OCI-LY1 (cell line): ENCODE results near the gene FTO.

Experiments
- H2AFZ ChIP-seq: fragments of 200-600 bp; sonication (generic), shearing (Covaris generic); 2 replicates; pipeline ENCODE4 v1.6.0; 2014; ENCODE audit warnings: antibody characterized with exemption, mild to moderate bottlenecking, low read length
- H3F3A ChIP-seq: fragments of 200-600 bp; sonication (generic), shearing (Covaris generic); 2 replicates; pipeline ENCODE4 v1.6.0; 2014; ENCODE audit warnings: mild to moderate bottlenecking, antibody characterized with exemption, low read length, moderate library complexity; ENCODE audit not compliant: insufficient read depth
- H3K27ac ChIP-seq: fragments of 200-600 bp; sonication (generic); 2 replicates; pipeline ENCODE4 v1.5.1; 2014; ENCODE audit warnings: low read length, mixed run types, mild to moderate bottlenecking, low read depth; ENCODE audit not compliant: poor library complexity, severe bottlenecking
- H3K27me3 ChIP-seq: fragments of 200-600 bp; sonication (generic); 2 replicates; pipeline ENCODE4 v1.6.0; 2014; ENCODE audit warnings: antibody characterized with exemption, mild to moderate bottlenecking, low read length, moderate library complexity; ENCODE audit not compliant: insufficient read depth
- H3K36me3 ChIP-seq: fragments of 200-600 bp; sonication (generic); 2 replicates; pipeline ENCODE4 v1.6.1; 2014; ENCODE audit warnings: mild to moderate bottlenecking, antibody characterized with exemption, low read length, moderate library complexity, mixed read lengths; ENCODE audit not compliant: insufficient read depth
- H3K4me1 ChIP-seq: fragments of 200-600 bp; sonication (generic); 2 replicates; pipeline ENCODE4 v1.5.1; 2014; ENCODE audit warnings: mild to moderate bottlenecking, low read length, moderate library complexity; ENCODE audit not compliant: insufficient read depth, severe bottlenecking
- H3K4me2 ChIP-seq: fragments of 200-600 bp; sonication (generic), shearing (Covaris generic); 2 replicates; pipeline ENCODE4 v1.6.1; 2014; ENCODE audit warnings: low read length
- H3K4me3 ChIP-seq: fragments of 200-600 bp; sonication (generic); 2 replicates; pipeline ENCODE4 v1.5.1; 2014; ENCODE audit warnings: low read length, low read depth, mild to moderate bottlenecking, mixed read lengths; ENCODE audit not compliant: poor library complexity, severe bottlenecking
- H3K79me2 ChIP-seq: fragments of 200-600 bp; shearing (Covaris generic); 2 replicates; pipeline ENCODE4 v1.6.1; 2016; ENCODE audit warnings: mixed run types, low read length, mixed read lengths; ENCODE audit not compliant: insufficient read depth
- H3K9ac ChIP-seq: fragments of 200-600 bp; sonication (generic), shearing (Covaris generic); 2 replicates; pipeline ENCODE4 v1.6.1; 2014; ENCODE audit warnings: mild to moderate bottlenecking, low read length, mixed read lengths
- H3K9me2 ChIP-seq: fragments of 200-600 bp; sonication (generic), shearing (Covaris generic); 2 replicates; pipeline ENCODE4 v1.6.1; 2014; ENCODE audit warnings: low read depth, mild to moderate bottlenecking, low read length, mixed read lengths
- H3K9me3 ChIP-seq: fragments of 200-600 bp; shearing (Covaris generic); 2 replicates; pipeline ENCODE4 v1.6.1; 2014; ENCODE audit warnings: low read length, mixed read lengths
- H4K20me1 ChIP-seq: fragments of 200-600 bp; sonication (generic), shearing (Covaris generic); 2 replicates; pipeline ENCODE4 v1.6.0; 2016; ENCODE audit warnings: mild to moderate bottlenecking, low read length; ENCODE audit not compliant: insufficient read depth
- EZH2 ChIP-seq: fragments of 200-600 bp; sonication (generic), shearing (Covaris generic); IDR thresholded peaks from 2 replicates; pipeline ENCODE4 v1.8.0; 2017; ENCODE audit warnings: borderline replicate concordance, mixed run types, mild to moderate bottlenecking, antibody characterized with exemption, low read length, moderate library complexity, mixed read lengths
- TF ChIP-seq, protein P1 (sequence below): fragments of 200-600 bp; sonication (generic), shearing (Covaris generic); IDR thresholded peaks from 2 replicates; pipeline ENCODE4 v1.5.1; 2017; ENCODE audit warnings: mild to moderate bottlenecking, antibody characterized with exemption, low read length, moderate library complexity, mixed read lengths

The FTO gene

DNA sequence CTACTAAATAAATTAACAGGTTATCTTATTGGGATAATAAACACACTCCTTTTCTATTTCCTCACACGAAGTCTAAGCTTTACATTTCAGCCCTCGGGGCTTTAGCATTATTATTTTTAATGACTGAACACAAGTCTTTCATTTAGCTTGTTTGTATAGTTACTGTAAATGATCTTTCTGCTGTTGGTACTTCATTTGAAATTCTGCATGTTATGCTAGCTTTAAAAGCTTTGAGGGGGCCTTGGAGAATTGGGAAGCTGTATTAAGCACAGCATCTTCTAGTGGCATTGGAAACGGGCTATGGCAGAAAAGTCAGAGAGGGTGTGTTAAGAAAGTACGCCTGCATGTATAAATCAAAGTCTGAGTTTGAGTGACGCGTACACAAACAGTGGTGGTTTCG, 243.7 kb downstream of the FTO start:
- Histone ChIP-seq H4K20me1 (no peaks in the 10 kb centered on the region), H3K9me2 (no peaks in the 10 kb centered on the region), H3K4me2 (no peak overlapping the region), H3K9ac (no peak overlapping the region), H3K36me3 (no peaks in the 10 kb centered on the region), H3F3A (no peaks in the 10 kb centered on the region), H3K9me3 (no peaks in the 10 kb centered on the region), H3K27me3 (no peaks in the 10 kb centered on the region), H3K27ac (no peak overlapping the region), H3K4me3 (no peak overlapping the region), H3K4me1 (peaks cover 39% of the 10 kb centered on the region), H3K79me2 (no peaks in the 10 kb centered on the region), H2AFZ (no peak overlapping the region)
- no peak for TF ChIP-seq EZH2
- TF ChIP-seq, protein P1, sequence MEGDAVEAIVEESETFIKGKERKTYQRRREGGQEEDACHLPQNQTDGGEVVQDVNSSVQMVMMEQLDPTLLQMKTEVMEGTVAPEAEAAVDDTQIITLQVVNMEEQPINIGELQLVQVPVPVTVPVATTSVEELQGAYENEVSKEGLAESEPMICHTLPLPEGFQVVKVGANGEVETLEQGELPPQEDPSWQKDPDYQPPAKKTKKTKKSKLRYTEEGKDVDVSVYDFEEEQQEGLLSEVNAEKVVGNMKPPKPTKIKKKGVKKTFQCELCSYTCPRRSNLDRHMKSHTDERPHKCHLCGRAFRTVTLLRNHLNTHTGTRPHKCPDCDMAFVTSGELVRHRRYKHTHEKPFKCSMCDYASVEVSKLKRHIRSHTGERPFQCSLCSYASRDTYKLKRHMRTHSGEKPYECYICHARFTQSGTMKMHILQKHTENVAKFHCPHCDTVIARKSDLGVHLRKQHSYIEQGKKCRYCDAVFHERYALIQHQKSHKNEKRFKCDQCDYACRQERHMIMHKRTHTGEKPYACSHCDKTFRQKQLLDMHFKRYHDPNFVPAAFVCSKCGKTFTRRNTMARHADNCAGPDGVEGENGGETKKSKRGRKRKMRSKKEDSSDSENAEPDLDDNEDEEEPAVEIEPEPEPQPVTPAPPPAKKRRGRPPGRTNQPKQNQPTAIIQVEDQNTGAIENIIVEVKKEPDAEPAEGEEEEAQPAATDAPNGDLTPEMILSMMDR, result no peak

DNA sequence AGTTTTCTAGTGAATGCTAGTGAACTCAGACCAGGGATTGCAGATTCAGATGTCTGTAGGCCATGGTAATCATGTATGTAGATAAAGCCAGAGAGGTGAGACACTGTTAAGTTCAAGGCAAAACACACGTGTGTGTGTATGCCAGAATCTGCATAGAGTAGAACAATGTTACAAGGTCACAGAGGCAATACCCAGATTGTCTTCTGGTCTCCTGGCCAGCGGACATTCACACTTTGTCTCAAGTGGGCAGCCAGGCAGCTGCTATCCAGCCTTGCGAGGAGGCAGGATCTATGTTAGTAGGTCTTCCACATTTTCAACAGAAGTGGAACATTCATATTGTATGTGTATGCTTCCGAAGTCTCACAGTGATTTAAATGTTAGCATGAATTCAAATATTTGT, 244.4 kb downstream of the FTO start:
- Histone ChIP-seq H3K4me3 (no peak overlapping the region), H3F3A (no peaks in the 10 kb centered on the region), H3K4me1 (peaks cover 40% of the 10 kb centered on the region), H4K20me1 (no peaks in the 10 kb centered on the region), H3K36me3 (no peaks in the 10 kb centered on the region), H3K9me2 (no peaks in the 10 kb centered on the region), H2AFZ (no peak overlapping the region), H3K9ac (no peak overlapping the region), H3K27ac (no peak overlapping the region), H3K27me3 (no peaks in the 10 kb centered on the region), H3K9me3 (no peaks in the 10 kb centered on the region), H3K4me2 (no peak overlapping the region), H3K79me2 (no peaks in the 10 kb centered on the region)
- TF ChIP-seq EZH2, result no peak
- TF ChIP-seq, protein P1, result no peak

DNA sequence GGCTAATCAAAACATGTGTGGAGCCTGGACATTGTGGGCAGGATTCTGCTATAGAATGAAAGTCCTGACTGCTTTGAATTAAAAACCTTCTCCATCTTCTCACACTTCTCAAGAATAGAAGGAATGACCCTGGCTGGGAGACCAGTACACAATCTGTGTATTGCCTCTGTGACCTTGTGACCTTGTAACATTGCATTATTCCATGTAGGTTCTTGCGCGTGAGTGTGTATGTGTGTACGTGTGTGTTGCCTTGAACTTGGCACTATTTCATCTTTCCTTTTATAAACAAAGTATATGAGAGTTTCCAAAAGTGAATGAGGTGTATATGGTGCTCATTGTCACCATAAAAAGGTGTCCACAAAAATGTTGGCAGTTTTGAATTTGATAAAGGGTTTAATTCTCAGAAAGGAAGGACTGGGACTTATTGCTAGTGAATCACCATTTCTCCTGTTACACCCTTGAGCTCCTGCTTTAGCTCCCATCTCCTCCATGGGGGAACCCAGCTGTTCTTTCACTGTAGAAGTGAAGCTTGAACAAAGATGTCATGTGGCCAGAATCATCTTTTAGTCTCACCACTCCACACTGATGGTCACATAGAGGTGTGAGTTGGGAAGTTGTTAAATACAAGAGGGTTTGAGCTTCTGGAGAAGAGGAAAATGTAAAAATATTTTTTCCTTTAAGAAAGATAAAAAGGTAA, 244.9 kb downstream of the FTO start:
- H4K20me1 ChIP-seq, result no peaks in the 10 kb centered on the region
- no peaks in the 10 kb centered on the region for H3K27me3 ChIP-seq
- no peak for TF ChIP-seq EZH2
- TF ChIP-seq, protein P1, result no peak
- H3F3A ChIP-seq, result no peaks in the 10 kb centered on the region
- H3K9ac ChIP-seq, result no peak overlapping the region
- no peak overlapping the region for H2AFZ ChIP-seq
- H3K79me2 ChIP-seq, result no peaks in the 10 kb centered on the region
- no peak overlapping the region for H3K4me3 ChIP-seq
- H3K9me2 ChIP-seq, result no peaks in the 10 kb centered on the region
- H3K36me3 ChIP-seq, result no peaks in the 10 kb centered on the region
- no peaks in the 10 kb centered on the region for H3K9me3 ChIP-seq
- H3K4me2 ChIP-seq, result no peak overlapping the region; the same call in 1 of the 2 replicates
- H3K4me1 ChIP-seq, result peaks cover 40% of the 10 kb centered on the region
- peak overlapping the region; percentile 32 for H3K27ac ChIP-seq
